Tibial nerve (tissue), 4 donors: Measurements from ENCODE around the gene RIMBP3B. TPM values are rescaled to one million over a fixed set of nuclear protein-coding genes. Genes with fewer than 3 reads are reported as not detected.
"Not testable (repeated sequence)": the region's sequence is repeated elsewhere in the genome, so short reads cannot be mapped to it uniquely, and the experiment has no call there.

ENCODE experiments used
- DNase-seq, 2 donors: peaks; one replicate each; pipeline ENCODE4 v3.0.0-alpha.2; 2019; ENCODE audit warnings: low spot score in 2 of 2
- H3K27ac ChIP-seq, 4 donors: fragments of 200-600 bp; sonication (generic) in 3 of 4; one replicate each; pipeline ENCODE4 v1.5.1; 2017 to 2019; ENCODE audit warnings: mild to moderate bottlenecking in 1 of 4
- H3K27me3 ChIP-seq, 2 donors: fragments of 200-600 bp; sonication (generic) in 1 of 2; one replicate each; pipeline versions ENCODE4 v1.5.1 to v1.6.0; 2017 to 2019
- H3K36me3 ChIP-seq, 3 donors: fragments of 200-600 bp; sonication (generic); one replicate each; pipeline ENCODE4 v1.5.1; 2018 to 2019
- H3K4me1 ChIP-seq, 4 donors: fragments of 200-600 bp; sonication (generic) in 3 of 4; one replicate each; pipeline ENCODE4 v1.5.1; 2017 to 2019
- H3K4me3 ChIP-seq, 4 donors: fragments of 200-600 bp; sonication (generic) in 3 of 4; one replicate each; pipeline ENCODE4 v1.5.1; 2017 to 2019; ENCODE audit warnings: mild to moderate bottlenecking in 1 of 4, moderate library complexity in 1 of 4
- H3K9me3 ChIP-seq, 4 donors: fragments of 200-600 bp; sonication (generic) in 3 of 4; one replicate each; pipeline ENCODE4 v1.5.1; 2017 to 2019
- WGBS, 2 donors: methylation state at CpG; one replicate each; pipeline ENCODE4 v1.1.5; 2018; 5-methylcytosine and 5-hydroxymethylcytosine counted together
- small RNA-seq: library from RNA; depleted of rRNA; stranded (forward); fragments of <200 nt; gene quantifications from one replicate; pipeline ENCODE3, GENCODE V24; 2016
- total RNA-seq, 4 donors: library from RNA; depleted of rRNA; stranded (reverse); fragments of >200 nt; gene quantifications; one replicate each; pipeline ENCODE4 v1.1.0, GENCODE V29; 2016

Gene RIMBP3B
- total RNA-seq, 4 donors from 2014 or later, result not detected

DNA sequence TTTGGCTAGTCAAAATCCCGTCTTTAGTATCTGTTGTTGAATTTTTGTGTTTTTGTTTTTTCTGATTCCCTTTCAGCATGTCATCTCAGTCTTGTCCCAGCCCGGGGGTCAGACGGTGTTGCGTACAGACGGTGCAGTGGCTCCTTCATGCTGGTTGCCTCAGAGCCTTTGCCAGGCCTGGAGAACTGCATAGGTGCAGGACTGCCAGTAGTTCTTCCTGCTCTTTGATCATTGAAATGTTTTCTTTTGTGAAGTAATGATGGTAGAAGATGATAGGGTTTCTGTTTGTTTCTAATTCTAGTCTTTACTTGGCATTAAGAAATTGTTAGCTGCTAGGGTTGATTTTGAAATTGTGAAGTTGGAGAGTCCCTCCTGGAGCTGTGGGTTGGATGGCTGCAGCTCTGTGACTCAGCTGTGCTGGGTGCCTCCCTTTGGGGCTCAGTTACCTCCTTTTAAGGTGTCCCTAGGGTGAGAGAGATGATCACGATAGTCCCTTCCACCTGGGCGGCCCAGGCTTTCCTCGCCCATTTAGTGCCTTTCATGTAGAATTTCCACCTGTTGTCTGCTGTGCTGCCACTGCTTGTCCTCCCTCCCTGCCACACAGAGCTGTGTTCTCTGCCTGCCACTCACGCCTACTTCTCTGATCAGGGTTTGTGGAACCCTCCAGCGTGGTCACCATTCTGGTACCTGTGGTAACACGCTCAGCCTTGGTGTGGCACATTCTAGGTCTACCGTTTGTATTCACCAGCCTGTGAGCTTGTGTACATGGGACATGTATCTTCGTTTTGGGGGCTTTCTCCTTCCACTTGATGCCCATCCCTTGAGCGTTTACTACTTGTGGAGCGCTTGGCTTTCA is 51.1 kb downstream of the RIMBP3B start:
- no CpG with 5 or more reads among the region's 15 CpGs for WGBS, 2 donors
- H3K36me3 ChIP-seq, H3K9me3 ChIP-seq, H3K27me3 ChIP-seq, H3K4me1 ChIP-seq, DNase-seq, H3K27ac ChIP-seq, H3K4me3 ChIP-seq: not testable (repeated sequence)

DNA sequence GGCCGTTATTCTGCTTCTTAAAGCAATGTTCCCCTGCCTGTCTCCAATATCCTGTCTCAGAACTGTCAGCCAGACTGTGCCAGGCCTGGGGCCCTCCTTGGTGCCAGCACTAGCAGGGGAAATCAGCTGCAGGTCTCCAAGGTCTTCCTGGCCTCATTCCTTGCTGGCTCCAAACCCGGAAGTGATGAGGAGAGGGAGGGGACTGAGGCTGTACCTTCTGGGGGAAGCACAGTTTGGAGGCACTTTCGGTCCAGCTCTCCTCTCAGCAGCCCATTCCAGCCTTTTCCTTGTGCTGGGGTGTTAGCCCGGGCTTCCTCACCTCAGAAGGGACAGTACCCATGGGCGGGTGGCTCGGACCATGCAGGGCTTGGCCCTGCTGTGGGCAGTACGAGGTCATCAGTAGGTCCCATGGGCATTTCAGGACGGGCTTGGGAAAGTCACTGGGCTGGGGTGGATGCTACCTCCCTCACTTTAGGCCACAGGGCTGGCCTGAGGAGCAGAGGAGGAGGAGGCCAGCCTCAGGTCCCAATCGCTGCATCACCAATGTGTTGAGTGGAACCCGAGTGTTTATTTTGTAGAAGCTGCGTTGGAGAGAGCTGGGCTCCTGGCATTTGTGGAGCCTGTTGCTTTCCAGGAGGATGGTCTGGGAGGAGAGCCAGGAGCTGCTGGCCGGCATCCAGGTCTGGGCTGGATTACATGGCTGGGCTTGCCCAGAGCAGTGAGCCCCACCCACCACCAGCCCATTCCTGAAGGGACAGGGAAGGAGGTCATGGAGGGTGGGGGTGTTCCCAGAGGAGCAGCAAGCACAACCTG is 52.7 kb downstream of the RIMBP3B start:
- H3K4me3 ChIP-seq, H3K27ac ChIP-seq, H3K4me1 ChIP-seq, H3K36me3 ChIP-seq, H3K9me3 ChIP-seq, H3K27me3 ChIP-seq, DNase-seq: not testable (repeated sequence)
- no CpG with 5 or more reads among the region's 12 CpGs for WGBS, 2 donors

DNA sequence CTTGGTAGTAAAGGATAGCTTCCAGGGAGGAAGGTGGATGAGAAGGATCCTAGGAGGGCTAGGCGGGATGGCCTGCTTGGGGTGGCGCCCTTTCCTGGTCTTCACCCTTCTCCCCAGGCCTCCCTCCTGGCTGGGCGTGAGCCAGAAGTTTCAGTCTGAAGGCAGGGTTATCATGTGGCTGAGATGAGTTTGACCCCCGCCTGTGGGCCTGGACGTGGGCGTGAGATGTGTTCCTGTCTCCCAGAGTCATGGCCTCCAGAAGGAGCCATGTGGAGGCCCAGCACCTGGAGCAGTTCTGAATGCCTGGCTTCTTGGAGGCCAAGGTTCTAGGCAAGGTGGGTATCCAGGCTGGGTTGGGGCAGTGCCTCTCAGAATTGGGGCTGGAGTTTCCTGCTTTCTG is 54.5 kb downstream of the RIMBP3B start:
- WGBS, 2 donors, result 89 to 93% methylated on average over 5 to 6 of the region's 6 CpGs
- H3K27ac ChIP-seq, H3K4me3 ChIP-seq, H3K27me3 ChIP-seq, H3K9me3 ChIP-seq, DNase-seq, H3K4me1 ChIP-seq, H3K36me3 ChIP-seq: not testable (repeated sequence)

Small RNA genes within 50 kb of the gene (small RNA-seq; reads per million reads assigned to genes)
- gene RF00492 (not detected), gene RN7SKP63 (not detected)

Other genes with a start within 250 kb of the RIMBP3B start
- gene HIC2, start 33.6 kb downstream of the RIMBP3B start, total RNA-seq, result 1 to 10 TPM; 3.3 to 6.1 (median 5.2) TPM
- gene TMEM191C, start 83.6 kb downstream of the RIMBP3B start, total RNA-seq, result 1 to 10 TPM in 2 of 4 donors, under 1 TPM in 1, not detected in 1; 0.98 to 5.4 (median 4.4) TPM
- gene RIMBP3C, start 167.7 kb downstream of the RIMBP3B start, total RNA-seq, result under 1 TPM; under 0.01 to 0.59 (median 0.25) TPM
- gene UBE2L3, start 184.0 kb downstream of the RIMBP3B start, total RNA-seq, result 10 to 100 TPM; 32.0 to 45.0 (median 37.8) TPM
- 10 to 100 TPM; 28.0 to 61.2 (median 36.0) TPM for gene YDJC, start 246.3 kb downstream of the RIMBP3B start, total RNA-seq
- gene CCDC116, start 249.0 kb downstream of the RIMBP3B start, total RNA-seq, result 1 to 10 TPM in 1 of 4 donors, under 1 TPM in 3; 0.22 to 2.0 (median 0.36) TPM